Liver (tissue), 9 donors: Measurements from ENCODE around the gene LAMTOR2. TPM values are rescaled to one million over a fixed set of nuclear protein-coding genes. Genes with fewer than 3 reads are reported as not detected.

Experiments
- DNase-seq: peaks from one replicate; pipeline ENCODE4 v3.0.0-alpha.2; 2017; ENCODE audit warnings: low spot score
- H3K27ac ChIP-seq, 2 donors: one replicate each; pipeline ENCODE4 v1.7.0; 2013; ENCODE audit warnings: inconsistent platforms in 2 of 2, low read length in 2 of 2, control low read depth in 1 of 2, low read depth in 1 of 2, mild to moderate bottlenecking in 1 of 2
- H3K27me3 ChIP-seq, 4 donors: one replicate each; pipeline versions ENCODE4 v1.6.1 to v1.7.0; 2013; ENCODE audit warnings: low read length in 3 of 4, inconsistent platforms in 1 of 4, mild to moderate bottlenecking in 1 of 4, moderate library complexity in 1 of 4; ENCODE audit not compliant: control insufficient read depth in 4 of 4, insufficient read depth in 4 of 4
- H3K36me3 ChIP-seq, 4 donors: one replicate each; pipeline versions ENCODE4 v1.6.1 to v1.7.0; 2013; ENCODE audit warnings: low read length in 3 of 4, mild to moderate bottlenecking in 3 of 4, low read depth in 1 of 4, moderate library complexity in 1 of 4; ENCODE audit not compliant: control insufficient read depth in 4 of 4, insufficient read depth in 3 of 4
- H3K4me1 ChIP-seq, 4 donors: one replicate each; pipeline versions ENCODE4 v1.6.1 to v1.7.0; 2013; ENCODE audit warnings: low read length in 3 of 4, mild to moderate bottlenecking in 3 of 4, moderate library complexity in 1 of 4; ENCODE audit not compliant: control insufficient read depth in 4 of 4, insufficient read depth in 4 of 4
- H3K4me3 ChIP-seq, 3 donors: one replicate each; pipeline versions ENCODE4 v1.6.1 to v1.7.0; 2013; ENCODE audit warnings: low read length in 3 of 3, control low read depth in 1 of 3, low read depth in 1 of 3, mild to moderate bottlenecking in 1 of 3
- H3K9ac ChIP-seq, 2 donors: one replicate each; pipeline ENCODE4 v1.7.0; 2013; ENCODE audit warnings: low read length in 2 of 2, mild to moderate bottlenecking in 2 of 2, moderate library complexity in 2 of 2, control low read depth in 1 of 2, low read depth in 1 of 2
- H3K9me3 ChIP-seq, 4 donors: one replicate each; pipeline versions ENCODE4 v1.6.1 to v1.7.0; 2013; ENCODE audit warnings: low read length in 3 of 4; ENCODE audit not compliant: control insufficient read depth in 4 of 4
- EGR1 ChIP-seq, 2 donors: IDR thresholded peaks; 2 replicates each; pipeline ENCODE4 v1.6.1; 2016 to 2018; ENCODE audit warnings: antibody characterized with exemption in 2 of 2, low read depth in 2 of 2
- FOXA1 ChIP-seq: IDR thresholded peaks from 2 replicates; pipeline ENCODE4 v1.6.1; 2016; ENCODE audit warnings: antibody characterized with exemption
- FOXA2 ChIP-seq: IDR thresholded peaks from 2 replicates; pipeline ENCODE4 v1.6.1; 2016; ENCODE audit warnings: antibody characterized with exemption
- HNF4A ChIP-seq, 2 donors: conservative IDR thresholded peaks; 2 replicates each; pipeline ENCODE4 v1.6.1; 2016; ENCODE audit warnings: antibody characterized with exemption in 2 of 2, mild to moderate bottlenecking in 2 of 2
- HNF4G ChIP-seq: IDR thresholded peaks from 2 replicates; pipeline ENCODE4 v1.6.1; 2016; ENCODE audit warnings: antibody characterized with exemption
- JUND ChIP-seq, 2 donors: IDR thresholded peaks; 2 replicates each; pipeline ENCODE4 v1.6.1; 2016; ENCODE audit warnings: antibody characterized with exemption in 2 of 2
- NR2F2 ChIP-seq: IDR thresholded peaks from 2 replicates; pipeline ENCODE4 v1.6.1; 2016; ENCODE audit warnings: antibody characterized with exemption
- RAD21 ChIP-seq, 2 donors: IDR thresholded peaks; 2 replicates each; pipeline ENCODE4 v1.6.1; 2016; ENCODE audit warnings: antibody characterized with exemption in 2 of 2, mild to moderate bottlenecking in 2 of 2
- SP1 ChIP-seq: IDR thresholded peaks from 2 replicates; pipeline ENCODE4 v1.6.1; 2018; ENCODE audit warnings: antibody characterized with exemption, mild to moderate bottlenecking
- TAF1 ChIP-seq: conservative IDR thresholded peaks from 2 replicates; pipeline ENCODE4 v1.6.1; 2016; ENCODE audit warnings: antibody characterized with exemption, mild to moderate bottlenecking
- WGBS: extraction: QIAGEN DNeasy Blood & Tissue Kit; methylation state at CpG from one replicate; pipeline ENCODE4 v1.1.7; 2013; 5-methylcytosine and 5-hydroxymethylcytosine counted together
- polyA plus RNA-seq, 2 donors: library from polyadenylated mRNA; stranded (reverse) in 1 of 2; unstranded in 1 of 2; fragments of 200-250 nt in 1 of 2; fragments of >200 nt in 1 of 2; fragmentation: Nextera tagmentation in 1 of 2; extraction: Ambion mirVana in 1 of 2; gene quantifications; one replicate each; pipeline versions ENCODE4 v1.2.1 to v1.2.3, GENCODE V29; 2013 to 2015
- total RNA-seq, 2 donors: library from RNA; depleted of rRNA; stranded (reverse); fragments of >200 nt; gene quantifications; one replicate each; pipeline ENCODE4 v1.2.3, GENCODE V29; 2014
- TF ChIP-seq, protein P1 (sequence below): IDR thresholded peaks from 2 replicates; pipeline ENCODE4 v1.6.1; 2016; ENCODE audit warnings: antibody characterized with exemption, mild to moderate bottlenecking
- TF ChIP-seq, protein P2 (sequence below): IDR thresholded peaks from 2 replicates; pipeline ENCODE4 v1.6.1; 2016; ENCODE audit warnings: antibody characterized with exemption
- TF ChIP-seq, protein P3 (sequence below): IDR thresholded peaks from 2 replicates; pipeline ENCODE4 v1.6.1; 2016; ENCODE audit warnings: antibody characterized with exemption
- donor health status: healthy.
- donor health status: healthy.
- donor health status: healthy.
- donor health status: healthy.
- donor health status: healthy.

Gene LAMTOR2
- total and polyA plus RNA-seq, 4 donors, result 30.4 to 152 (median 79.0) TPM

DNA sequence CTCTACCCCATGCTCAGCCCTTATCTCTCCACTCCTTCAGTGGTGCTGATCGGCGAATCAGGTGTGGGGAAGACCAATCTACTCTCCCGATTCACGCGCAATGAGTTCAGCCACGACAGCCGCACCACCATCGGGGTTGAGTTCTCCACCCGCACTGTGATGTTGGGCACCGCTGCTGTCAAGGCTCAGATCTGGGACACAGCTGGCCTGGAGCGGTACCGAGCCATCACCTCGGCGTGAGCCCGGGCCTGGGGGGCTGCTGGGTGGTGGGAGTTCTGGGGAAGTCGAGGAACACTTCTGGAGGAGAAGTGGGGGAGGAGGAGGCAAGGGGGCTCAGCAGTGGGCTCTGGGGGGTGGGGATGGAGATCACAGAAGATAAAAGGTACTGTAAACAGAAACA is 11.3 kb downstream of the LAMTOR2 start (continued):
- TF ChIP-seq, protein P1, sequence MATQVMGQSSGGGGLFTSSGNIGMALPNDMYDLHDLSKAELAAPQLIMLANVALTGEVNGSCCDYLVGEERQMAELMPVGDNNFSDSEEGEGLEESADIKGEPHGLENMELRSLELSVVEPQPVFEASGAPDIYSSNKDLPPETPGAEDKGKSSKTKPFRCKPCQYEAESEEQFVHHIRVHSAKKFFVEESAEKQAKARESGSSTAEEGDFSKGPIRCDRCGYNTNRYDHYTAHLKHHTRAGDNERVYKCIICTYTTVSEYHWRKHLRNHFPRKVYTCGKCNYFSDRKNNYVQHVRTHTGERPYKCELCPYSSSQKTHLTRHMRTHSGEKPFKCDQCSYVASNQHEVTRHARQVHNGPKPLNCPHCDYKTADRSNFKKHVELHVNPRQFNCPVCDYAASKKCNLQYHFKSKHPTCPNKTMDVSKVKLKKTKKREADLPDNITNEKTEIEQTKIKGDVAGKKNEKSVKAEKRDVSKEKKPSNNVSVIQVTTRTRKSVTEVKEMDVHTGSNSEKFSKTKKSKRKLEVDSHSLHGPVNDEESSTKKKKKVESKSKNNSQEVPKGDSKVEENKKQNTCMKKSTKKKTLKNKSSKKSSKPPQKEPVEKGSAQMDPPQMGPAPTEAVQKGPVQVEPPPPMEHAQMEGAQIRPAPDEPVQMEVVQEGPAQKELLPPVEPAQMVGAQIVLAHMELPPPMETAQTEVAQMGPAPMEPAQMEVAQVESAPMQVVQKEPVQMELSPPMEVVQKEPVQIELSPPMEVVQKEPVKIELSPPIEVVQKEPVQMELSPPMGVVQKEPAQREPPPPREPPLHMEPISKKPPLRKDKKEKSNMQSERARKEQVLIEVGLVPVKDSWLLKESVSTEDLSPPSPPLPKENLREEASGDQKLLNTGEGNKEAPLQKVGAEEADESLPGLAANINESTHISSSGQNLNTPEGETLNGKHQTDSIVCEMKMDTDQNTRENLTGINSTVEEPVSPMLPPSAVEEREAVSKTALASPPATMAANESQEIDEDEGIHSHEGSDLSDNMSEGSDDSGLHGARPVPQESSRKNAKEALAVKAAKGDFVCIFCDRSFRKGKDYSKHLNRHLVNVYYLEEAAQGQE, result no peak
- no peak for TF ChIP-seq NR2F2
- TF ChIP-seq SP1, result no peak
- TF ChIP-seq HNF4G, result no peak

DNA sequence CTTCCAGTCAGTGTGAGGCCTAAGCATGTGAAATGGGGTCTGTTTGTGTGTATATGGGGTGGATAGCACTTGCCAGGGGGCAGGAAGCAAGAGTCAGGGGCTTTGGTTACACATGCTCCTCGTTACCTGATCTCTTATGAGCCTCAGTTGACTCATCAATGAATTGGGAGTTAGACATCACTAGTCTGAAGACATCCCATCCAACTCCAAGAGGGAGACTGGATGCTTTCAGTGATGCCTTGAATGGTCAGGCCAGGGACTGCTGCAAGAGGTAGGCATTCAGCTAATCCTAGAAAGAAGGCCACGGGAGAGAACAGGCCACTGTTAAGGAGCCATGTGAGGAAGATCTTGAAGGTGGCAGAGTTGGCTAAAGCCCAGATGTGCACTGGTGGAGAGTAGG is 12.7 kb downstream of the LAMTOR2 start:
- Histone ChIP-seq H3K4me3 (no peak overlapping the region), H3K9ac (no peak overlapping the region), H3K9me3 (no peaks in the 10 kb centered on the region), H3K27ac (no peak overlapping the region), H3K27me3 (no peaks in the 10 kb centered on the region), H3K36me3 (no peaks in the 10 kb centered on the region), H3K4me1 (peaks cover 7 to 18% (median 15%) of the 10 kb centered on the region in 4 donors)
- WGBS, result 83% methylated on average over 2 of the region's 2 CpGs
- DNase-seq, result no peak
- TF ChIP-seq HNF4A (conservative IDR thresholded peaks at IDR 0.05), result no peak
- TF ChIP-seq SP1, result no peak
- TF ChIP-seq, protein P2, sequence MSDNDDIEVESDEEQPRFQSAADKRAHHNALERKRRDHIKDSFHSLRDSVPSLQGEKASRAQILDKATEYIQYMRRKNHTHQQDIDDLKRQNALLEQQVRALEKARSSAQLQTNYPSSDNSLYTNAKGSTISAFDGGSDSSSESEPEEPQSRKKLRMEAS, result no peak
- TF ChIP-seq, protein P1, result no peak
- TF ChIP-seq EGR1 (IDR thresholded peaks at IDR 0.05; ENCODE audit: low read depth in 2 of 2), result no peak
- TF ChIP-seq JUND (IDR thresholded peaks at IDR 0.05), result no peak
- TF ChIP-seq FOXA1, result no peak
- TF ChIP-seq TAF1, result no peak
- TF ChIP-seq FOXA2, result no peak
- no peak for TF ChIP-seq RAD21 (IDR thresholded peaks at IDR 0.05)
- TF ChIP-seq, protein P3, sequence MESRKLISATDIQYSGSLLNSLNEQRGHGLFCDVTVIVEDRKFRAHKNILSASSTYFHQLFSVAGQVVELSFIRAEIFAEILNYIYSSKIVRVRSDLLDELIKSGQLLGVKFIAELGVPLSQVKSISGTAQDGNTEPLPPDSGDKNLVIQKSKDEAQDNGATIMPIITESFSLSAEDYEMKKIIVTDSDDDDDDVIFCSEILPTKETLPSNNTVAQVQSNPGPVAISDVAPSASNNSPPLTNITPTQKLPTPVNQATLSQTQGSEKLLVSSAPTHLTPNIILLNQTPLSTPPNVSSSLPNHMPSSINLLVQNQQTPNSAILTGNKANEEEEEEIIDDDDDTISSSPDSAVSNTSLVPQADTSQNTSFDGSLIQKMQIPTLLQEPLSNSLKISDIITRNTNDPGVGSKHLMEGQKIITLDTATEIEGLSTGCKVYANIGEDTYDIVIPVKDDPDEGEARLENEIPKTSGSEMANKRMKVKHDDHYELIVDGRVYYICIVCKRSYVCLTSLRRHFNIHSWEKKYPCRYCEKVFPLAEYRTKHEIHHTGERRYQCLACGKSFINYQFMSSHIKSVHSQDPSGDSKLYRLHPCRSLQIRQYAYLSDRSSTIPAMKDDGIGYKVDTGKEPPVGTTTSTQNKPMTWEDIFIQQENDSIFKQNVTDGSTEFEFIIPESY, result no peak
